Smooth muscle cell (in vitro differentiated cells): ENCODE measurements around the gene LCP2. TPM values are rescaled to one million over a fixed set of nuclear protein-coding genes. Genes with fewer than 3 reads are reported as not detected.
A peak's percentile ranks its signal among the peaks of the same experiment; 100 is the strongest.

Experiments
- DNase-seq: peaks from one replicate; lab custom pipeline; 2025; ENCODE audit not compliant: unreplicated experiment; lab: John Stamatoyannopoulos, UW
- H2AFZ ChIP-seq: fragments of 200-600 bp; sonication (generic); 2 replicates; pipeline ENCODE4 v1.6.0; 2016; ENCODE audit warnings: antibody characterized with exemption, low read depth, mild to moderate bottlenecking
- H3F3A ChIP-seq: fragments of 200-600 bp; sonication (generic); 2 replicates; pipeline ENCODE4 v1.6.0; 2017; ENCODE audit warnings: antibody characterized with exemption, low read depth
- H3K27ac ChIP-seq: fragments of 200-600 bp; sonication (generic); 2 replicates; pipeline ENCODE4 v1.5.1; 2016; ENCODE audit warnings: low read depth, mild to moderate bottlenecking
- H3K27me3 ChIP-seq: fragments of 200-600 bp; sonication (generic); 2 replicates; pipeline ENCODE4 v1.6.1; 2016; ENCODE audit warnings: low read depth, mild to moderate bottlenecking
- H3K36me3 ChIP-seq: fragments of 200-600 bp; sonication (generic); 2 replicates; pipeline ENCODE4 v1.5.1; 2016; ENCODE audit warnings: low read depth
- H3K4me1 ChIP-seq: fragments of 200-600 bp; sonication (generic); 2 replicates; pipeline ENCODE4 v1.5.1; 2016; ENCODE audit warnings: low read depth
- H3K4me2 ChIP-seq: fragments of 200-600 bp; sonication (generic); 2 replicates; pipeline ENCODE4 v1.6.0; 2016; ENCODE audit warnings: mild to moderate bottlenecking
- H3K4me3 ChIP-seq: fragments of 200-600 bp; sonication (generic); 2 replicates; pipeline ENCODE4 v1.5.1; 2016; ENCODE audit warnings: mild to moderate bottlenecking
- H3K79me2 ChIP-seq: fragments of 200-600 bp; sonication (generic); 2 replicates; pipeline ENCODE4 v1.6.0; 2016; ENCODE audit warnings: low read depth, mild to moderate bottlenecking
- H3K9ac ChIP-seq: fragments of 200-600 bp; sonication (generic); 2 replicates; pipeline ENCODE4 v1.6.0; 2016; ENCODE audit warnings: low read depth
- H3K9me3 ChIP-seq: fragments of 200-600 bp; sonication (generic); replicated peaks from 2 replicates; pipeline ENCODE4 v1.5.1; 2016; ENCODE audit warnings: low read depth
- H4K20me1 ChIP-seq: fragments of 200-600 bp; sonication (generic); 2 replicates; pipeline ENCODE4 v1.6.0; 2016; ENCODE audit warnings: low read depth
- CTCF ChIP-seq: fragments of 200-600 bp; sonication (generic); IDR thresholded peaks from 2 replicates; pipeline ENCODE4 v1.5.1; 2017; ENCODE audit warnings: borderline replicate concordance, mild to moderate bottlenecking, antibody characterized with exemption; ENCODE audit not compliant: insufficient read depth, poor library complexity, severe bottlenecking
- WGBS: methylation state at CpG from one replicate; pipeline ENCODE4 v1.1.7; 2016; ENCODE audit warnings: low lambda C conversion rate; 5-methylcytosine and 5-hydroxymethylcytosine counted together
- polyA plus RNA-seq: library from polyadenylated mRNA; unstranded; fragments of >200 nt; fragmentation: Nextera tagmentation; extraction: Ambion mirVana; gene quantifications from 2 replicates; pipeline ENCODE4 v1.2.1, GENCODE V29; 2016
- total RNA-seq: library from RNA; depleted of rRNA; stranded (reverse); fragments of >200 nt; gene quantifications from 2 replicates; pipeline ENCODE4 v1.2.3, GENCODE V29; 2014

LCP2 gene
- total and polyA plus RNA-seq, 2 experiments from 2014 or later: 0.45 to 2.7 TPM

- Histone ChIP-seq H3K9ac (no peak overlapping the region), H3K27me3 (no peaks in the 10 kb centered on the region), H3F3A (no peaks in the 10 kb centered on the region), H4K20me1 (no peaks in the 10 kb centered on the region), H3K79me2 (no peaks in the 10 kb centered on the region), H3K36me3 (no peaks in the 10 kb centered on the region), H3K4me3 (no peak overlapping the region), H3K9me3 (no peaks in the 10 kb centered on the region), H3K27ac (no peak overlapping the region), H3K4me1 (no peaks in the 10 kb centered on the region), H2AFZ (no peak overlapping the region), H3K4me2 (no peak overlapping the region)
- WGBS: 97% methylated on average over 7 of the region's 7 CpGs
- no peak for DNase-seq
- no peak for TF ChIP-seq CTCF
Measured at GRCh38 chr5:170300361-170301013, 2.9 kb upstream of the LCP2 start.

DNA sequence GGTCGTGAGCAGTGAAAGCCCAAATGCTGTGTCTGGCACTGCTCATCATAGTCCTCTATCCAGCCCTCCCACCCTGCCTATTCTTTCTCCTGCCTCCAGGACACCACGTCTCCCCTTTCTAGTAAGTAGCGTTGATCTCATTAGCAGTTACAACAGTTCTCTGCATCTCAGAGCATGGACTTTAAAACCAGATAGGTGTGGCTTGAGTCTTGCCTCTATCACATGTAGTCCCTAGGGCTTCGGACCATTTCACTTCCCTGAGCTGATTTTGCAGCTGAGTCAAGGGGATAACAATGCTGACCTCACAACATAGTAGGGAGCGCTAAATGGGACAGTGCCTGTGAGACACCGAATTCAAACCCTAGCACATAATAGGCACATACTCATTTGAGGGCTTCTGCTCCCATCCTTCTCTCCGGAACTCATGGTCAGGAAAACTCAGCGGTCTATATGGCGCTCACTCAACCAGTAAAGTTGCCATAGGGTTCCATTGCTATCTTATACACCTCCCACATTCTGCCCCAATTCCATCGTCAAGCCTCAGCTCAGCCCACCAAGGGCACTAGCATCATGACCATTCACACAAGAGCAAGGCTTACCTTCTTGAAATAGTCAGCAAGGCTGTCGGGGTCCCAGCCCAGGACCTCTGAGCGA lies 515 bp downstream of the LCP2 start:
- Histone ChIP-seq H4K20me1 (no peaks in the 10 kb centered on the region), H3K79me2 (no peaks in the 10 kb centered on the region), H3K36me3 (no peaks in the 10 kb centered on the region), H3K27ac (peak overlapping the region; percentile 55), H2AFZ (no peak overlapping the region), H3K9ac (no peak overlapping the region), H3K4me1 (no peaks in the 10 kb centered on the region), H3K4me3 (no peak overlapping the region), H3F3A (no peaks in the 10 kb centered on the region), H3K9me3 (no peaks in the 10 kb centered on the region), H3K27me3 (no peaks in the 10 kb centered on the region), H3K4me2 (peak overlapping the region; percentile 43)
- WGBS: 94% methylated on average over 12 of the region's 12 CpGs
- no peak for DNase-seq
- TF ChIP-seq CTCF: no peak

- no peaks in the 10 kb centered on the region for H3K4me1 ChIP-seq
- no peaks in the 10 kb centered on the region for H3K79me2 ChIP-seq
- 89% methylated on average over 13 of the region's 13 CpGs for WGBS
- no peaks in the 10 kb centered on the region for H3K27me3 ChIP-seq
- H3K27ac ChIP-seq: no peak overlapping the region
- no peak overlapping the region for H3K4me3 ChIP-seq
- DNase-seq: no peak
- no peaks in the 10 kb centered on the region for H3K9me3 ChIP-seq
- no peak for TF ChIP-seq CTCF
- H3K9ac ChIP-seq: no peak overlapping the region
- H3K4me2 ChIP-seq: no peak overlapping the region
- no peak overlapping the region for H2AFZ ChIP-seq
- no peaks in the 10 kb centered on the region for H3K36me3 ChIP-seq
- H3F3A ChIP-seq: no peaks in the 10 kb centered on the region
- H4K20me1 ChIP-seq: no peaks in the 10 kb centered on the region
Measured at GRCh38 chr5:170296036-170296934, 1.3 kb downstream of the LCP2 start.
